PC-9 (cell line): ENCODE measurements around the gene SMKR1. TPM values are rescaled to one million over a fixed set of nuclear protein-coding genes. Genes with fewer than 3 reads are reported as not detected.
"Not testable (repeated sequence)": the region's sequence is repeated elsewhere in the genome, so short reads cannot be mapped to it uniquely, and the experiment has no call there.

Experiments
- BruUV-seq: library from RNA; stranded (reverse); fragments of 400-500 nt; replicated peaks from 2 replicates; lab custom pipeline; 2021; lab: Mats Ljungman, UMichigan
- CTCF ChIA-PET: fragments of 300-600 bp; sonication (Branson Sonifier 250); formaldehyde crosslinking; loops from one replicate; lab custom pipeline; 2022; ENCODE audit warnings: antibody characterized with exemption; lab: Charles Lee
- POLR2A ChIA-PET: fragments of 300-600 bp; sonication (Branson Sonifier 250); formaldehyde crosslinking; loops from one replicate; lab custom pipeline; 2022; ENCODE audit warnings: antibody characterized with exemption; ENCODE audit not compliant: unreplicated experiment; lab: Charles Lee
- DNase-seq, 2 experiments: peaks; one replicate each; pipeline versions ENCODE4 v3.0.0 to v3.0.0-alpha.2; 2015 to 2022; ENCODE audit warnings: mixed read lengths in 1 of 2
- H2AFZ ChIP-seq: fragments of 200-600 bp; sonication (generic); 2 replicates; pipeline ENCODE4 v1.8.1; 2017; ENCODE audit warnings: antibody characterized with exemption
- H3F3A ChIP-seq: fragments of 200-600 bp; sonication (generic); 2 replicates; pipeline ENCODE4 v1.8.1; 2017; ENCODE audit warnings: antibody characterized with exemption, mild to moderate bottlenecking, low read depth; ENCODE audit not compliant: insufficient read depth
- H3K27ac ChIP-seq: fragments of 200-600 bp; sonication (generic); 2 replicates; pipeline ENCODE4 v1.6.1; 2016; ENCODE audit warnings: mixed run types
- H3K27me3 ChIP-seq: fragments of 200-600 bp; sonication (generic); 2 replicates; pipeline ENCODE4 v1.6.1; 2016; ENCODE audit warnings: low read depth, mixed run types; ENCODE audit not compliant: insufficient read depth
- H3K36me3 ChIP-seq: fragments of 200-600 bp; sonication (generic); 2 replicates; pipeline ENCODE4 v1.6.1; 2016; ENCODE audit warnings: low read depth, mixed run types
- H3K4me1 ChIP-seq: fragments of 200-600 bp; sonication (generic); replicated peaks from 2 replicates; pipeline ENCODE4 v1.6.1; 2016; ENCODE audit warnings: mixed run types; ENCODE audit not compliant: insufficient read depth
- H3K4me2 ChIP-seq: fragments of 200-600 bp; sonication (generic); 2 replicates; pipeline ENCODE4 v1.6.1; 2017; ENCODE audit warnings: mixed run types
- H3K4me3 ChIP-seq: fragments of 200-600 bp; sonication (generic); 2 replicates; pipeline ENCODE4 v1.6.1; 2016; ENCODE audit warnings: mixed run types
- H3K79me2 ChIP-seq: fragments of 200-600 bp; sonication (generic); 2 replicates; pipeline ENCODE4 v1.6.1; 2017; ENCODE audit warnings: low read depth, mixed run types
- H3K9me2 ChIP-seq: fragments of 200-600 bp; sonication (generic); 2 replicates; pipeline ENCODE4 v1.8.1; 2017; ENCODE audit warnings: mild to moderate bottlenecking; ENCODE audit not compliant: insufficient read depth
- H3K9me3 ChIP-seq: fragments of 200-600 bp; sonication (generic); 2 replicates; pipeline ENCODE4 v1.8.1; 2016; ENCODE audit warnings: low read depth; ENCODE audit not compliant: insufficient read depth
- H4K20me1 ChIP-seq: fragments of 200-600 bp; sonication (generic); 2 replicates; pipeline ENCODE4 v1.8.1; 2017; ENCODE audit not compliant: insufficient read depth
- EZH2 ChIP-seq: fragments of 200-600 bp; sonication (generic); IDR thresholded peaks from 2 replicates; pipeline ENCODE4 v1.8.0; 2017; ENCODE audit warnings: antibody characterized with exemption, low read depth
- intact Hi-C: fragments of 100-400 bp; cut with micrococcal nuclease; formaldehyde crosslinking; loops from one replicate; pipeline ENCODE4 v1.10.0; 2022; ENCODE audit not compliant: unreplicated experiment
- total RNA-seq: library from RNA; stranded (reverse); gene quantifications from 2 replicates; pipeline ENCODE4 v1.2.3, GENCODE V29; 2021
- TF ChIP-seq, protein P1 (sequence below): fragments of 200-600 bp; sonication (generic); conservative IDR thresholded peaks from 2 replicates; pipeline ENCODE4 v1.6.1; 2017; ENCODE audit warnings: mixed run types, antibody characterized with exemption, mild to moderate bottlenecking, moderate library complexity

Gene SMKR1
- total RNA-seq, 1 experiment from 2014 or later: 8.3 TPM

DNA sequence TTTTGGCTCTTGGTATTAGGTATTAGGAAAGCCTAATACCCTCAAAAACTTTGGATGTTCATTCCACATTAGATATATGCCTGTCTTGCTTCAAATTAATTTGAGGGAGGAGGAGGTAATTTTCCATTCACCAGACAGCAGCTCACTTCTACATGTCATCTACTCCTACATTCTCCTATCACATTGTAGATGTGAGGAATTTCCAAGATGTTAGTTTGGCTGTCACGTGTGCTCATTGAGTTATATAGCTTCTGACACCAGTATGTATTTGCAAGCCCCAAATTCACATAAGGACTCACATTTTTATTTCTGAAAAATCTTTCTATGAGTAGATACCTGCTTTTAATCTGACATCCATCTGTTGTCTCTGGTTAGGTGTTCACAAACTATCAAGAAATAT lies 22.5 kb upstream of the SMKR1 start:
- Histone ChIP-seq H3K27me3 (no peaks in the 10 kb centered on the region), H3K4me3 (no peak overlapping the region), H3K36me3 (0 out of 2 replicates have a peak, but pooled peaks cover 22% of the 10 kb centered on the region), H3K4me1 (no peaks in the 10 kb centered on the region), H3K9me3 (no peaks in the 10 kb centered on the region), H3K79me2 (no peaks in the 10 kb centered on the region), H3K9me2 (no peaks in the 10 kb centered on the region), H3K27ac (no peak overlapping the region), H2AFZ (no peak overlapping the region), H3F3A (no peaks in the 10 kb centered on the region), H4K20me1 (no peaks in the 10 kb centered on the region), H3K4me2 (no peak overlapping the region)
- ChIA-PET POLR2A (no interaction called here), CTCF (no interaction called here)
- TF ChIP-seq, protein P1, sequence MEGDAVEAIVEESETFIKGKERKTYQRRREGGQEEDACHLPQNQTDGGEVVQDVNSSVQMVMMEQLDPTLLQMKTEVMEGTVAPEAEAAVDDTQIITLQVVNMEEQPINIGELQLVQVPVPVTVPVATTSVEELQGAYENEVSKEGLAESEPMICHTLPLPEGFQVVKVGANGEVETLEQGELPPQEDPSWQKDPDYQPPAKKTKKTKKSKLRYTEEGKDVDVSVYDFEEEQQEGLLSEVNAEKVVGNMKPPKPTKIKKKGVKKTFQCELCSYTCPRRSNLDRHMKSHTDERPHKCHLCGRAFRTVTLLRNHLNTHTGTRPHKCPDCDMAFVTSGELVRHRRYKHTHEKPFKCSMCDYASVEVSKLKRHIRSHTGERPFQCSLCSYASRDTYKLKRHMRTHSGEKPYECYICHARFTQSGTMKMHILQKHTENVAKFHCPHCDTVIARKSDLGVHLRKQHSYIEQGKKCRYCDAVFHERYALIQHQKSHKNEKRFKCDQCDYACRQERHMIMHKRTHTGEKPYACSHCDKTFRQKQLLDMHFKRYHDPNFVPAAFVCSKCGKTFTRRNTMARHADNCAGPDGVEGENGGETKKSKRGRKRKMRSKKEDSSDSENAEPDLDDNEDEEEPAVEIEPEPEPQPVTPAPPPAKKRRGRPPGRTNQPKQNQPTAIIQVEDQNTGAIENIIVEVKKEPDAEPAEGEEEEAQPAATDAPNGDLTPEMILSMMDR: no peak
- BruUV-seq: no TSS peak
- DNase-seq: no peak
- intact Hi-C loops: no loop called here

DNA sequence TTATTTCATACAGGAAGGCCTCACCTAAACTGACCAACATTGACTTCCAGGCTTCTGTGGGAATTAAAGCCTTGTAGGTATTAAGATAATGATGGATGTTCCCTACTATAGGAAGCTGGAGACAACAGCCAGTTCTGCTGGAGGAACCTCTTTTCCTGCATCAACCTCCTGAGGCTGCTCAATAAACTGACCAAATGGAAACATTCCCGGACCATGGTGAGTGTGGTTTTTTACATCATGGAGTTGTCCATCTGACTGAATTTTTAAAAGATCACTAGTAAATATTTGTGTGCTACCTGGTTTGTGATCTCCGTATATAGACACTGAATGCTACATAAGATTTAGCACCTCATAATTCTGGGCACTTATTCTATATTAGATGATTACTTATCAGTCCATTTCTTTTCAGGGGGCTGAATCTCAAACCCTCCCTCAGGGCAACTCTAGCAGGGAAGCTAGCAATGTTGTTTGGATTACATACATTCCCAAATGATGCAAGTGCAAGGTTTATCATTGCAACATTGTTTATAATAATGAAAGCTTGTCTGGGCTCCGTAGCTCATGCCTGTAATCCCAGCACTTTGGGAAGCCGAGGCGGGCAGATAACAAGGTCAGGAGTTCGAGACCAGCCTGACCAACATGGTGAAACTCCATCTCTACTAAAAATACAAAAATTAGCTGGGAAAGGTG lies 21.5 kb upstream of the SMKR1 start:
- no peaks in the 10 kb centered on the region for H3K4me1 ChIP-seq
- H3K9me3 ChIP-seq: no peaks in the 10 kb centered on the region
- no peaks in the 10 kb centered on the region for H3K79me2 ChIP-seq
- no peaks in the 10 kb centered on the region for H3F3A ChIP-seq
- no TSS peak for BruUV-seq
- DNase-seq: no peak
- no peak overlapping the region for H2AFZ ChIP-seq
- H3K36me3 ChIP-seq: peaks cover 26% of the 10 kb centered on the region; the same call in 1 of the 2 replicates
- TF ChIP-seq, protein P1: no peak
- no peak for TF ChIP-seq EZH2
- H4K20me1 ChIP-seq: no peaks in the 10 kb centered on the region
- no peaks in the 10 kb centered on the region for H3K27me3 ChIP-seq
- no peak overlapping the region for H3K4me3 ChIP-seq
- no peaks in the 10 kb centered on the region for H3K9me2 ChIP-seq
- intact Hi-C loops: no loop called here
- no peak overlapping the region for H3K27ac ChIP-seq
- CTCF ChIA-PET: no interaction called here
- POLR2A ChIA-PET: interaction anchor here (0.7 kb wide), 1 partner anchor 814 kb away, joined by 5 read pairs; no protein-coding TSS in a partner anchor
- H3K4me2 ChIP-seq: no peak overlapping the region

DNA sequence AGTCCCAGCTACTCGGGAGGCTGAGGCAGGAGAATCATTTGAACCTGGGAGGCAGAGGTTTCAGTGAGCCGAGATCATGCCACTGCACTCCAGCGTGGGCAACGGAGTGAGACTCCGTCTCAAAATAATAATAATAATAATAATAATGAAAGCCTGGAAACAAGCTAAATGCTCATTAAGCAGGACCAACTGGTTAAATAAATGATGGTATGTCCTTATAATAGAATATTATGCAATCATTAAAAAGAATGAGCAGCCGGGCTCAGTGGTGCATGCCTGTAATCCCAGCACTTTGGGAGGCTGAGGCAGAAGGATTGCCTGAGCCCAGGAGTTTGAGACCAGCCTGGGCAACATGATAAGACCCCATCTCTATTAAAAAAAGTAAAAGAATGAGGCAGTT lies 21.0 kb upstream of the SMKR1 start:
- BruUV-seq, H3F3A ChIP-seq, intact Hi-C loops, POLR2A ChIA-PET, H3K4me3 ChIP-seq, H3K4me1 ChIP-seq, H3K9me2 ChIP-seq, H3K9me3 ChIP-seq, H3K4me2 ChIP-seq, H3K27me3 ChIP-seq, H4K20me1 ChIP-seq, H3K79me2 ChIP-seq, CTCF ChIA-PET, H3K27ac ChIP-seq, DNase-seq, H2AFZ ChIP-seq: not testable (repeated sequence)
- H3K36me3 ChIP-seq: peaks cover 27% of the 10 kb centered on the region; the same call in 1 of the 2 replicates
